ENCODE results near the gene ZNF41. TPM values are rescaled to one million over a fixed set of nuclear protein-coding genes. Genes with fewer than 3 reads are reported as not detected.

ZNF41 gene
- total RNA-seq (10 to 100 TPM in 4 of 5 experiments, 1 to 10 TPM in 1; 7.5 to 17.8 (median 14.7) TPM), polyA plus RNA-seq (10 to 100 TPM in 1 of 2 donors, 1 to 10 TPM in 1; 4.8 to 10.6 TPM), total RNA-seq (20.9 reads per million, percentile 51 among the genes with 10 or more reads in this experiment)

DNA sequence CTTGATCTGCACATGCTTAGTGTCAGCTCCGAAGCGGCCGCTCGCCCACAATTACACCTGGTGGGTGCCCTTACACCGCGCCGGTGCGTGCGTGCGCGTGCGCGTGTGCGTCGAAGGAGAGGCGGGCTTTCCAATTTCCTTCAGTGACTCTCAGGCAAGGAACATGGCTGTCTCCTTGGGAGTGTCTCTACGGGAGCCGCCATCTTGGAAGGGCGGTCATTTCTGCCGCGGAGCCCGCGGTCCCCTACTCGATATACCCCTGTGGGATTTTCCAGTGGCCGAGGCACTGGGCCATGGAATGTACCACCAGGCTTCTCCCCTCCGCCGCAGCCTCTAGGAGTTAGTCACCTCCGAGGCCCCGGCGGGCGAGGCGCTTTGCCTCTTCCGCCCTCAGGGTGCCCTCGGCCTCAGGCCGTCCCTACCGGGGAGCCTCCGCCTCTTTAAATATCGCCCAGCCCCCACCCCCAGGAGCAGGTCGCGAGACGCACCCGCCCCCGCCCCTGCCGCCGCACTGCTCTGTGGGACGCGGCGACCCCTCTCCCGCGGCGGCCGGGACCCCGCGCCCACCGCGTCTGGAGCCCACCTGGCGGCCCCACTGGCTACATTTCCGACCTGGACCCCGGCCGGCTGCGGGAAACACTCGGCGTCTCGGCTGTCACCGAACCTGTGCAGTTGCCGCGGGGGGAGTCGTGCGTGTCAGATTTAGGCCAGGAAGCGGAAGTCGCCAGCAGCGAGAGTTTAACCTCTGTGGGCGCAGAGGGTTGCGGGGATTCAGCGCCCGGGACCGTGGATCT is at the start of gene ZNF41:
ZNF41 (minus strand) TSS at position 711 of the 794 bp plus-strand sequence. CDS start 15,741 bp downstream, outside the sequence.
- Histone ChIP-seq H3K9me3 (ENCODE audit: control insufficient read depth in 2 of 3, low read length in 3 of 3) (no peaks in the 10 kb centered on the region), H3K4me3 (ENCODE audit: low read length) (peak within 1 kb of the TSS; percentile 85), H3K27ac (ENCODE audit: low read depth, low read length) (peak within 1 kb of the TSS; percentile 88), H3K36me3 (ENCODE audit: control insufficient read depth in 2 of 3, insufficient read depth in 3 of 3, low read length in 3 of 3) (no peaks in the 10 kb centered on the region), H3K4me1 (ENCODE audit: control insufficient read depth in 2 of 2, insufficient read depth in 2 of 2, low read length in 2 of 2) (peaks cover 9 to 22% of the 10 kb centered on the region in 2 donors), H3K27me3 (ENCODE audit: control insufficient read depth in 2 of 2, insufficient read depth in 2 of 2, low read length in 2 of 2) (no peaks in the 10 kb centered on the region)
- peak within 1 kb of the TSS; percentile 81 to 97 (median 90) for H3K4me3 Mint-ChIP-seq
- peaks cover 0 to 1% (median 0%) of the 10 kb centered on the region in 11 donors for H3K9me3 Mint-ChIP-seq
- ChIA-PET POLR2A (interaction anchor here (1.0 to 1.1 kb wide), 2 partner anchors 73 to 98 kb away, joined by 3 to 4 read pairs; no protein-coding TSS in a partner anchor), CTCF (no interaction called here)
- peaks cover 22 to 50% (median 37%) of the 10 kb centered on the region in 7 donors for H3K4me1 Mint-ChIP-seq
- intact Hi-C loops (cut with micrococcal nuclease), result loop anchor here (1.0 to 10.0 kb wide), 17 partner anchors 41 to 355 kb away; partner anchors contain the start of genes ARAF (in 2 of the 2), CDK16 (in 2 of the 2), ELK1 (in 2 of the 2) and RBM10 (in 2 of the 2)
- H3K27ac Mint-ChIP-seq, result peak within 1 kb of the TSS; percentile 82 to 98 (median 96)
- no peaks in the 10 kb centered on the region for H3K27me3 Mint-ChIP-seq
- peaks cover 0 to 7% (median 0%) of the 10 kb centered on the region in 5 donors for H3K36me3 Mint-ChIP-seq
- peak; percentile 95 for ATAC-seq
- peak; percentile 48 to 84 (median 76) for DNase-seq

DNA sequence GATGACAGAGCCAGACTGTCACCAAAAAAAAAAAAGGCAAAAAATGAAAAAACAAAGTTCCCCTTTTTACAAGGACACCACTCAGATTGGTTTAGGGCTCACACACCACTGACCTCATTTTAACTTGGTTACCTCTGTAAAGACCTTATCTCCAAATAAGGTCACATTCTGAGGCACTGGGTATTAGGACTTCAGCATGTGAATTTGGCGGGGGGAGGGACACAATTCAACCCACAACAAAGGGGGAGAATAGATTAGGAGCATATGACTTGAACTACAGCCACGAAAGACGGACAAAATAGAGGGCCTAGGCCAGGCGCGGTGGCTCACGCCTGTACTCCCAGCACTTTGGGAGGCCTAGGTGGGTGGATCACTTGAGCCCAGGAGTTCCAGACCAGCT is 47.0 kb upstream of the ZNF41 start:
- Mint-ChIP-seq H3K9me3 (peaks cover 0 to 2% (median 0%) of the 10 kb centered on the region in 11 donors), H3K36me3 (no peaks in the 10 kb centered on the region), H3K27ac (no peak overlapping the region), H3K27me3 (no peaks in the 10 kb centered on the region), H3K4me3 (no peak overlapping the region), H3K4me1 (no peaks in the 10 kb centered on the region)
- H3K27ac ChIP-seq (ENCODE audit: low read depth, low read length), result no peak overlapping the region
- no peak for DNase-seq
- no peaks in the 10 kb centered on the region for H3K36me3 ChIP-seq (ENCODE audit: control insufficient read depth in 2 of 3, insufficient read depth in 3 of 3, low read length in 3 of 3)
- H3K4me1 ChIP-seq (ENCODE audit: control insufficient read depth in 2 of 2, insufficient read depth in 2 of 2, low read length in 2 of 2), result no peaks in the 10 kb centered on the region
- POLR2A ChIA-PET, result no interaction called here
- no peaks in the 10 kb centered on the region for H3K27me3 ChIP-seq (ENCODE audit: control insufficient read depth in 2 of 2, insufficient read depth in 2 of 2, low read length in 2 of 2)
- H3K4me3 ChIP-seq (ENCODE audit: low read length), result no peak overlapping the region
- CTCF ChIA-PET, result no interaction called here
- intact Hi-C loops (cut with micrococcal nuclease), result no loop called here
- no peaks in the 10 kb centered on the region for H3K9me3 ChIP-seq (ENCODE audit: control insufficient read depth in 2 of 3, low read length in 3 of 3)
- ATAC-seq, result no peak

GRCh38 chrX:47529548-47529947 is 46.5 kb upstream of the ZNF41 start:
- H3K36me3 Mint-ChIP-seq, result no peaks in the 10 kb centered on the region
- no peaks in the 10 kb centered on the region for H3K4me1 Mint-ChIP-seq
- ChIA-PET CTCF (no interaction called here), POLR2A (no interaction called here)
- peaks cover 0 to 3% (median 0%) of the 10 kb centered on the region in 11 donors for H3K9me3 Mint-ChIP-seq
- Histone ChIP-seq H3K27ac (ENCODE audit: low read depth, low read length) (no peak overlapping the region), H3K9me3 (ENCODE audit: control insufficient read depth in 2 of 3, low read length in 3 of 3) (no peaks in the 10 kb centered on the region), H3K36me3 (ENCODE audit: control insufficient read depth in 2 of 3, insufficient read depth in 3 of 3, low read length in 3 of 3) (no peaks in the 10 kb centered on the region), H3K4me3 (ENCODE audit: low read length) (no peak overlapping the region), H3K27me3 (ENCODE audit: control insufficient read depth in 2 of 2, insufficient read depth in 2 of 2, low read length in 2 of 2) (no peaks in the 10 kb centered on the region), H3K4me1 (ENCODE audit: control insufficient read depth in 2 of 2, insufficient read depth in 2 of 2, low read length in 2 of 2) (no peaks in the 10 kb centered on the region)
- no peak overlapping the region for H3K4me3 Mint-ChIP-seq
- no peak for DNase-seq
- H3K27ac Mint-ChIP-seq, result no peak overlapping the region
- H3K27me3 Mint-ChIP-seq, result peaks cover 0 to 2% (median 0%) of the 10 kb centered on the region in 5 donors
- ATAC-seq, result no peak
- intact Hi-C loops (cut with micrococcal nuclease), result no loop called here

DNA sequence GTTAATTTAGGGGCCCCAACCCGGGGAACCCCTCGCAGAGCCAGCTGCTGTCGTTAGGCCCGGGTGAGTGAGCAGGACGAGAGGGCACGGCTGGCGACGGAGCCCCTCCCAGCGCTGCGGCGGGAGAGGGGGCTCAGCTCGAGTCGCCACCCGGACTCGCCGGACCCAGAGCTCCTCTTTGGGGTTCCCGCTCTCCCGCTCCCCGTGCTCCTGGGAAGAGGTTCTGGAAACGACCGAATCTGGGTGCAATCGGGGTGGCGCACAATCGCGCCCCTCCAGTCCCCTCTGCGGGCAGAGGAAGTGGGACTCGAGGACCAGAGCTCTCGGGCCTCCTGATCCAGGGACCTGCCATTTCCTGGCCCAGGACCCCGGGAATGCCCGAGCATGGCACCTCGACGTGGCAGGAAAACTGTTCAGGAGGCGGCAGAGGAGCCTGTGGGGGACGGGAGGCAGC is 40.7 kb upstream of the ZNF41 start:
- Histone ChIP-seq H3K36me3 (ENCODE audit: control insufficient read depth in 2 of 3, insufficient read depth in 3 of 3, low read length in 3 of 3) (no peaks in the 10 kb centered on the region), H3K9me3 (ENCODE audit: control insufficient read depth in 2 of 3, low read length in 3 of 3) (no peaks in the 10 kb centered on the region), H3K4me1 (ENCODE audit: control insufficient read depth in 2 of 2, insufficient read depth in 2 of 2, low read length in 2 of 2) (no peaks in the 10 kb centered on the region), H3K27me3 (ENCODE audit: control insufficient read depth in 2 of 2, insufficient read depth in 2 of 2, low read length in 2 of 2) (no peaks in the 10 kb centered on the region), H3K4me3 (ENCODE audit: low read length) (peak overlapping the region; percentile 43), H3K27ac (ENCODE audit: low read depth, low read length) (peak overlapping the region; percentile 3)
- POLR2A ChIA-PET, result interaction anchor here (1.1 to 1.7 kb wide), 5 partner anchors 127 to 395 kb away, joined by 3 to 14 read pairs (median 4); partner anchors contain the start of genes ELK1 and USP11
- Mint-ChIP-seq H3K9me3 (peaks cover 0 to 4% (median 0%) of the 10 kb centered on the region in 11 donors), H3K27me3 (peaks cover 0 to 2% (median 0%) of the 10 kb centered on the region in 5 donors), H3K27ac (peak overlapping the region in 1 of 9 donors; percentile 50), H3K36me3 (no peaks in the 10 kb centered on the region), H3K4me1 (peaks cover 0 to 7% (median 0%) of the 10 kb centered on the region in 7 donors), H3K4me3 (peak overlapping the region in 9 of 10 donors; percentile 66 to 82 (median 75))
- intact Hi-C loops (cut with micrococcal nuclease), result loop anchor here (1.0 to 5.0 kb wide), 7 partner anchors 26 to 766 kb away; partner anchors contain the start of genes UBA1 (in 2 of the 2) and SLC9A7 (in 1 of the 2)
- CTCF ChIA-PET, result interaction anchor here (0.5 to 1.2 kb wide), 8 partner anchors 9 to 333 kb away, joined by 3 to 13 read pairs (median 4); no protein-coding TSS in a partner anchor
- ATAC-seq (peak; percentile 26), DNase-seq (no peak)

- H3K27me3 ChIP-seq (ENCODE audit: control insufficient read depth in 2 of 2, insufficient read depth in 2 of 2, low read length in 2 of 2), result no peaks in the 10 kb centered on the region
- CTCF ChIA-PET, result interaction anchor here (0.8 to 1.2 kb wide), 6 partner anchors 8 to 333 kb away, joined by 3 to 13 read pairs (median 4); no protein-coding TSS in a partner anchor
- peaks cover 0 to 8% (median 0%) of the 10 kb centered on the region in 7 donors for H3K4me1 Mint-ChIP-seq
- POLR2A ChIA-PET, result interaction anchor here (1.1 to 1.7 kb wide), 5 partner anchors 127 to 394 kb away, joined by 3 to 14 read pairs (median 4); partner anchors contain the start of genes ELK1 and USP11
- H3K36me3 Mint-ChIP-seq, result no peaks in the 10 kb centered on the region
- no peaks in the 10 kb centered on the region for H3K9me3 ChIP-seq (ENCODE audit: control insufficient read depth in 2 of 3, low read length in 3 of 3)
- peak overlapping the region; percentile 43 for H3K4me3 ChIP-seq (ENCODE audit: low read length)
- H3K36me3 ChIP-seq (ENCODE audit: control insufficient read depth in 2 of 3, insufficient read depth in 3 of 3, low read length in 3 of 3), result no peaks in the 10 kb centered on the region
- ATAC-seq (peak; percentile 99), DNase-seq (peak; percentile 50 to 85 (median 66))
- peak overlapping the region; percentile 3 for H3K27ac ChIP-seq (ENCODE audit: low read depth, low read length)
- peak overlapping the region in 3 of 9 donors; percentile 42 to 47 (median 43) for H3K27ac Mint-ChIP-seq
- intact Hi-C loops (cut with micrococcal nuclease), result loop anchor here (1.0 to 5.0 kb wide), 7 partner anchors 26 to 766 kb away; partner anchors contain the start of genes UBA1 (in 2 of the 2) and SLC9A7 (in 1 of the 2)
- H3K4me3 Mint-ChIP-seq, result peak overlapping the region; percentile 66 to 82 (median 74)
- peaks cover 0 to 4% (median 0%) of the 10 kb centered on the region in 11 donors for H3K9me3 Mint-ChIP-seq
- no peaks in the 10 kb centered on the region for H3K4me1 ChIP-seq (ENCODE audit: control insufficient read depth in 2 of 2, insufficient read depth in 2 of 2, low read length in 2 of 2)
- H3K27me3 Mint-ChIP-seq, result peaks cover 0 to 2% (median 0%) of the 10 kb centered on the region in 5 donors
Observed at GRCh38 chrX:47523297-47523696, 40.3 kb upstream of the ZNF41 start.

- ATAC-seq, result no peak
- no peak overlapping the region for H3K27ac Mint-ChIP-seq
- peaks cover 0 to 5% (median 0%) of the 10 kb centered on the region in 5 donors for H3K27me3 Mint-ChIP-seq
- H3K4me3 ChIP-seq (ENCODE audit: low read length), result no peak overlapping the region
- H3K36me3 ChIP-seq (ENCODE audit: control insufficient read depth in 2 of 3, insufficient read depth in 3 of 3, low read length in 3 of 3), result no peaks in the 10 kb centered on the region
- H3K9me3 ChIP-seq (ENCODE audit: control insufficient read depth in 2 of 3, low read length in 3 of 3), result no peaks in the 10 kb centered on the region
- H3K36me3 Mint-ChIP-seq, result no peaks in the 10 kb centered on the region
- H3K4me1 Mint-ChIP-seq, result peaks cover 5 to 21% (median 6%) of the 10 kb centered on the region in 7 donors
- CTCF ChIA-PET, result no interaction called here
- H3K4me1 ChIP-seq (ENCODE audit: control insufficient read depth in 2 of 2, insufficient read depth in 2 of 2, low read length in 2 of 2), result peaks cover 0 to 4% of the 10 kb centered on the region in 2 donors
- H3K27me3 ChIP-seq (ENCODE audit: control insufficient read depth in 2 of 2, insufficient read depth in 2 of 2, low read length in 2 of 2), result no peaks in the 10 kb centered on the region
- no peak for DNase-seq
- H3K27ac ChIP-seq (ENCODE audit: low read depth, low read length), result no peak overlapping the region
- POLR2A ChIA-PET, result no interaction called here
- peaks cover 0 to 4% (median 0%) of the 10 kb centered on the region in 11 donors for H3K9me3 Mint-ChIP-seq
- intact Hi-C loops (cut with micrococcal nuclease), result no loop called here
- H3K4me3 Mint-ChIP-seq, result no peak overlapping the region
Observed at GRCh38 chrX:47518144-47518543, 35.1 kb upstream of the ZNF41 start.
